C4-2B (cell line): ENCODE measurements around the gene DYNLT4.

Experiments
- H3K27ac ChIP-seq: fragments of 450-650 bp; 2 replicates; pipeline ENCODE4 v1.5.1; 2017
- ZFX ChIP-seq: fragments of 450-650 bp; IDR thresholded peaks from 2 replicates; pipeline ENCODE4 v1.6.1; 2017
- TF ChIP-seq, protein P1 (sequence below): fragments of 450-650 bp; conservative IDR thresholded peaks from 2 replicates; pipeline ENCODE4 v1.5.1; 2017; ENCODE audit warnings: mild to moderate bottlenecking

DYNLT4 gene

DNA sequence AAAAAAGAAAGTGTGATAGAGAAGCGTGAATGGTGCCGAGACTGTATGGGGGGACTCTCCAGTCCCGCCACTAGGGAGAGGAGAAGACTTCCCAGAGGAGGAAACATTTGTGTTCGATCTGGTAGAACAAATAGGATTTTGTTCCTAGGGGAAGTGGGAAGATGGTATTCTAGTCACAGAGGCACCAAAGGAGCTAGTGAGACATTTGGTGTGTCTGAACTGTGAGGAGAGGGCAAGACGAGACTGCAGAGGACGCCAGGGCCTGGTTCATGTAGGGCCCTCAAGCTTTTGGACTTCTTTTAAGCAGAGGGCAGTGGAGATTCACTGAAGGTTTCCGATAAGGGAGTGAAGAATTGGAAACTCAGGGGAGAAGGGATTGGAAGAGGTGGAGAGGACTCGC, 4.1 kb upstream of the DYNLT4 start:
- H3K27ac ChIP-seq: no peak overlapping the region
- TF ChIP-seq, protein P1, sequence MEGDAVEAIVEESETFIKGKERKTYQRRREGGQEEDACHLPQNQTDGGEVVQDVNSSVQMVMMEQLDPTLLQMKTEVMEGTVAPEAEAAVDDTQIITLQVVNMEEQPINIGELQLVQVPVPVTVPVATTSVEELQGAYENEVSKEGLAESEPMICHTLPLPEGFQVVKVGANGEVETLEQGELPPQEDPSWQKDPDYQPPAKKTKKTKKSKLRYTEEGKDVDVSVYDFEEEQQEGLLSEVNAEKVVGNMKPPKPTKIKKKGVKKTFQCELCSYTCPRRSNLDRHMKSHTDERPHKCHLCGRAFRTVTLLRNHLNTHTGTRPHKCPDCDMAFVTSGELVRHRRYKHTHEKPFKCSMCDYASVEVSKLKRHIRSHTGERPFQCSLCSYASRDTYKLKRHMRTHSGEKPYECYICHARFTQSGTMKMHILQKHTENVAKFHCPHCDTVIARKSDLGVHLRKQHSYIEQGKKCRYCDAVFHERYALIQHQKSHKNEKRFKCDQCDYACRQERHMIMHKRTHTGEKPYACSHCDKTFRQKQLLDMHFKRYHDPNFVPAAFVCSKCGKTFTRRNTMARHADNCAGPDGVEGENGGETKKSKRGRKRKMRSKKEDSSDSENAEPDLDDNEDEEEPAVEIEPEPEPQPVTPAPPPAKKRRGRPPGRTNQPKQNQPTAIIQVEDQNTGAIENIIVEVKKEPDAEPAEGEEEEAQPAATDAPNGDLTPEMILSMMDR: no peak
- TF ChIP-seq ZFX: no peak

DNA sequence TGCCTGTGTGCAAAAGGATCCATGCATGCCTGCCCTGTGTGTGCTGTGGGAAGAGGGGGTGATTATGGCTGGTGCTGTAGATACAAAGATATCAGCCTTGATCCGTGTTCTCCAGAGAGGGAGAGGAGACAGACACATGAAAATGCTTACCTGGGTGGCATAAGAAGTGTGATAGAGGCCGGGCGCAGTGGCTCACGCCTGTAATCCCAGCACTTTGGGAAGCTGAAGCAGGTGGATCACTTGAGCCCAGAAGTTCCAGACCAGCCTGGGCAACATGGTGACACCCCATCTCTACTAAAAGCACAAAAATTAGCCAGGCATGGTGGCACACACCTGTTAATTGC, 3.6 kb upstream of the DYNLT4 start:
- H3K27ac ChIP-seq: peak overlapping the region; percentile 52

DNA sequence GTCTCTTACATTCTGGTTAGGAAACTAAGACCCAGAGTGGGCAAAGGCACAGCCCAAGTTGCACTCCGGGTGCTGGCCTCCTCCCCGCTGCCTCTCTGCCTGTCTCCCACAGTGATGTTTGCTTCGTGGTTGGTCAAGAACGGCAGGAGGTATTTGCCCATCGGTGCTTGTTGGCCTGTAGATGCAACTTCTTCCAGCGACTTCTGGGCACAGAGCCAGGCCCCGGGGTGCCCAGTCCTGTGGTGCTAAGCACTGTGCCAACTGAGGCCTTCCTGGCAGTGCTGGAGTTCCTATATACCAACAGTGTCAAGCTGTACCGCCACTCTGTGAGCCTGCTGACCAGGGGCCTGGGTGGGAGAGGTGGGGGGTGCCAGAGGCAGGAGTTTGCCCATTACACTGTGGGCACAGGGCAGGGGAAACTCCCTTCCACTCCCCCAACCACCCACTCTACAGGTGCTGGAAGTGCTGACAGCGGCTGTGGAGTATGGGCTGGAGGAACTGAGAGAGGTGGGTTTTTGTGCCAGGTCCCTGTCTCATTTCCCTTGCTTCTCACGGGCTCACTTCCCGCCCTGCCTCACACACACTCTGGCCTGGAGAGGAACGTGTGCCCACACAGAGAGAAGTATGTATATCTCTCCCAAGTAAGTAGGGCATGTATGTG, 3.1 kb upstream of the DYNLT4 start:
- no peak for TF ChIP-seq ZFX
- TF ChIP-seq, protein P1: no peak
- peak overlapping the region; percentile 52 for H3K27ac ChIP-seq

GRCh38 chr1:44808938-44809917, 2.1 kb upstream of the DYNLT4 start:
- TF ChIP-seq ZFX: no peak
- TF ChIP-seq, protein P1: no peak

GRCh38 chr1:44808063-44808937, 1.1 kb upstream of the DYNLT4 start, which contains the start of gene BTBD19:
Gene BTBD19 (plus strand): TSS chr1:44808523. CDS start chr1:44808821, 298 bp downstream.
- H3K27ac ChIP-seq: peak within 1 kb of the TSS; percentile 81
- no peak for TF ChIP-seq ZFX
- TF ChIP-seq, protein P1: no peak

More at GRCh38 chr1:44808938-44809917, 2.1 kb upstream of the DYNLT4 start:
- peak overlapping the region; percentile 52 for H3K27ac ChIP-seq

DNA sequence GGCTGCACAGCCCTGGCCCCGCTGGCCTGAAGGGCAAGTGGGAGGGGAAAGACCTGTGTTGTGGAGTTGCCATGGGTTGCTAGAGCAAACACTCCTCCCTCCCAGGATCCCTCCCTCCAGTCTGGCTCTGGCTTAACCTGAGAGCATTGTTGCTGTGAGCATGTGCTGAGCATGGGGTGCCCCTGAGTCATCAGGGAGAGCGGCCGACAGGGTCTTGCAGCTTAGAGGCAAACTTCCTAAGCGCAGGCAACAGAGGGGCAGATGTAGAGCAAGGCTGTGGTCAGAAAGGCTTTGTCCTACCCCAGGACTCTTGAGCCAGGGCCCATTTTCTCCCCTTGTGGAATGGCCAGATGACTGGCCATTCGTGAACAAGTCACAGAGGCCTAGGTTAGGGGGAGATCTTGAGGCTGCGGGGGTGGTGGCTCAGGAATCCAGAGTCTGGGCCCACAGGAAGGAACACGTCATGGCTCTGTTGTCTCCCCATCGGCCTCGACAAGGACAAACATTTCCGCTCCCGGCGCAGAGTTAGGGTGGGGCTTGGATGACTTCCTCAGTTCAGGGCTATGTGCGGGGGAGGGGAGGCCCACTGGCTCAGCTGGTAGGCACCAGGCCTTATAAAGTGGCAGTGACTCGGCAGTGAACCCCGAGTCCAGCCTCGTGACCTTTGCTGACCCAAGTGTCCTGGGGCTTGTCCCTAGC, 362 bp upstream of the DYNLT4 start:
- H3K27ac ChIP-seq: peak overlapping the region; percentile 81
- TF ChIP-seq, protein P1: no peak
- no peak for TF ChIP-seq ZFX

DNA sequence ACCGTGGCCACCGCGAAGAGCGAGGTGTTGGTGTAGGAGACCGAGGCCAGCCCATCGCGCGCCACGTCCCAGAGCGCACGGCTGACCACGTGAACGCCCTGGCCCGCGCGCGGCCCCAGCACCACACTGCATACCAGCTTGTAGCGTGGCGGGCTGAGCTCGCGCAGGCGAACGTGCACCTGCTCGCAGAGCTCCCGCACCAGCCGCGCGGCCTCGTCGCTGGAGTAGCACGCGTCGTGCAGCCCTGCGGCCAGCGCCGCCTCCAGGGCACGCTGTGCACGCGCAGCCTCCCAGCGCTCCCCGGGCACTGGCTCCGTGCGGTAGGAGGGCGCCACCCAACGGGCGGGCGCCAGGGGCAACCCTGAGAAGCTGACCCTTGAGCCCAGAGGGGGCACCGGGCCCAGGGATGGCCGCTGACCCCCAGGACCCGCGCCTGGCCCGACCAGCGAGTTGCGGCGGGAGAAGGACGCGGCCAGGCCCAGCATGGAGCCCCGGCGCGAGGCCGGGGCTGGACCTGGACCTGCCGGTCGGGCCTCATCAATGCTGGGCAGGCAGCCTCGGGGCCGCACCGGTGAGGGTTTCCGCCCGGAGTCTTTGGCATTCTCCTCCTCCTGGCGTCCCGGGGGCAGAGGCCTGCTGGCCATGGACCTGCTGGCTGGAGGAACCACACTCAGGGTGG, 987 bp downstream of the DYNLT4 start:
- TF ChIP-seq ZFX: no peak
- TF ChIP-seq, protein P1: no peak
- H3K27ac ChIP-seq: peak overlapping the region; percentile 81
